Spinal cord (tissue), 10 donors: ENCODE results near the gene HEMGN. TPM values are rescaled to one million over a fixed set of nuclear protein-coding genes. Genes with fewer than 3 reads are reported as not detected.

ENCODE experiments used
- DNase-seq, 6 donors: peaks; one replicate each; pipeline versions ENCODE4 v3.0.0 to v3.0.0-alpha.2; 2013 to 2015; ENCODE audit warnings: low spot score in 6 of 6, low read depth in 4 of 6
- H3K27ac ChIP-seq: one replicate; pipeline ENCODE4 v1.5.1; 2013; ENCODE audit warnings: low read depth, low read length, control low read depth
- H3K27me3 ChIP-seq: one replicate; pipeline ENCODE4 v1.6.1; 2013; ENCODE audit warnings: low read length; ENCODE audit not compliant: control insufficient read depth, insufficient read depth
- H3K36me3 ChIP-seq: one replicate; pipeline ENCODE4 v1.6.1; 2013; ENCODE audit warnings: low read length; ENCODE audit not compliant: control insufficient read depth, insufficient read depth
- H3K4me1 ChIP-seq: one replicate; pipeline ENCODE4 v1.6.1; 2013; ENCODE audit warnings: low read length; ENCODE audit not compliant: control insufficient read depth, insufficient read depth
- H3K4me3 ChIP-seq: one replicate; pipeline ENCODE4 v1.5.1; 2013; ENCODE audit warnings: low read depth, low read length, control low read depth
- H3K9me3 ChIP-seq: one replicate; pipeline ENCODE4 v1.6.1; 2013; ENCODE audit warnings: low read length; ENCODE audit not compliant: control insufficient read depth, insufficient read depth
- WGBS: methylation state at CpG from one replicate; pipeline ENCODE4 v1.1.5; 2013; ENCODE audit warnings: missing lambda C conversion rate; ENCODE audit not compliant: insufficient coverage; 5-methylcytosine and 5-hydroxymethylcytosine counted together
- polyA plus RNA-seq, 2 donors: library from polyadenylated mRNA; unstranded; fragments of 120-200 nt; gene quantifications; one replicate each; pipeline ENCODE4 v1.2.1, GENCODE V29; 2013; ENCODE audit not compliant: insufficient read length in 2 of 2
- small RNA-seq: library from RNA; depleted of rRNA; stranded (forward); fragments of <200 nt; gene quantifications from one replicate; pipeline ENCODE3, GENCODE V24; 2014; ENCODE audit warnings: low replicate concordance
- total RNA-seq, 2 donors: library from RNA; depleted of rRNA in 1 of 2; stranded (reverse); fragments of 120-200 nt in 1 of 2; fragments of >200 nt in 1 of 2; gene quantifications; one replicate each; pipeline versions ENCODE4 v1.2.3 to v1.2.4, GENCODE V29; 2013 to 2014
- donor health status: healthy.

Gene HEMGN
- total and polyA plus RNA-seq, 4 donors = 1.6 to 34.7 (median 7.8) TPM

DNA sequence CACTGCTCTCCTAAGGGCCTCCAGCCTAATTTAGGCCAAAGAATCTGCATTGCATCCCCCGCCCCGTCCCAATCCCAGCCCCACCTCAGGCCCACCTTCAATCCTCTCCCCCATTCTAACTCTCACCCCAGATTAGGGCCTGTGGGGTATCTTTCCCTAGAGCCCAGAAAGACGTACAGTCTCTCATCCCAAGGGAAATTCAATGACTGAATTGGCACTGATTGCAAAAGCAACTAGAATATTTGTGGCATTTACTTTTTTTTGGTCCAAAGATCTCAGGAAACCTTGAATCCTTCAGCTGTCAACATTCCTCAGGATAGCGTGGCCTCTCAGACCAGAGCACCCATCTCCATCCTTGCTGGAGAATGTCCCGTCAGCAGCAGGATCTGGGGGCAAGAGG, 46.2 kb downstream of the HEMGN start:
- Histone ChIP-seq H3K36me3 (peaks cover 2% of the 10 kb centered on the region), H3K27ac (no peak overlapping the region), H3K9me3 (peaks cover 4% of the 10 kb centered on the region), H3K4me3 (no peak overlapping the region), H3K27me3 (no peaks in the 10 kb centered on the region), H3K4me1 (no peaks in the 10 kb centered on the region)
- no peak for DNase-seq
- WGBS = 93% methylated on average over 4 of the region's 5 CpGs

DNA sequence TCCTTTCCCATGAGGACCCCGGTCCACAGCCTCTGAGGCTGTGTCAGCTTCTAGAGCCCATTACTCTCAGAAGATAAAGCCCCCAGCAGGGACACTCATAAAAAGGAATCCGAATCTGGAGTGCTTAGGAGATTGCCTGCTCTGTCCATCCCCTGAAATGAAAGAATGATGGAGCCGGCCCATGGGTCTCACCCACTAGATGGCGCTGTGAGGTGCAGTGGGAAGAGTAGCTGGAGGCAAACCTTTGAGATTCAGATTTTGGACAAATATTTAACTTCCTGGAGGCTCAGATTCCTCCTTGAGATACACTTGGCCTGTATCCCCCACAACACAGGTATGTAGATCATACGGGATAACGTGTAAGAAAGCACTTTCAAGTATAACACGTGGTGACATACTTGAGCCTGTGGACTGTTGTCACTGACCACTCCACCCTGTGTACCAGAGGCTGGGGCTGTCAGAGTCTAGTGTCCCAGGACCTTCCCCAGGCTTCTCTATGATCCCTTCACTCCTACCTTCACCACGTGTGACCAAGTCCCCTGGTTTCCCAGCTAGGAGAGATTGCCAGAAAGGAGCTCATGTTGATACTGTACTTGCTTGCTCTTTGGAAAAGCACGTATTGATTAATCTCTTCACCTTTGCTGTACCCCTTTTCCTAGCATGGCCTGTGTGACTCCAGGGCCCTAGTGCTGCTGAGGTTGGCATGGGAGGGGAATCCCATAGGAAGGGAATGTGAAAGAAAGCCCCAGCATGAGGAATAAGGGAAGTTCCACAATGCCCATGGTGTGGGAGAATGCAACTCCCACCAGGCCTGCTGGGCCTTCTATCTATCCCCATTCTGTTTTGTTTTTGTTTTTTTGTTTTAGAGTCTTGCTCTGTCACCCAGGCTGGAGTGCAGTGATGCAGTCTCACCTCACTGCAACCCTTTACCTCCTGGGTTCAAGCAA, 47.8 kb downstream of the HEMGN start:
- Histone ChIP-seq H3K27me3 (no peaks in the 10 kb centered on the region), H3K36me3 (no peaks in the 10 kb centered on the region), H3K27ac (no peak overlapping the region), H3K9me3 (peaks cover 4% of the 10 kb centered on the region), H3K4me1 (no peaks in the 10 kb centered on the region), H3K4me3 (no peak overlapping the region)
- 50% methylated on average over 6 of the region's 9 CpGs for WGBS
- no peak for DNase-seq

- no peaks in the 10 kb centered on the region for H3K9me3 ChIP-seq
- DNase-seq = no peak
- H3K27me3 ChIP-seq = peaks cover 3% of the 10 kb centered on the region
- 66% methylated on average over 4 of the region's 4 CpGs for WGBS
- no peak overlapping the region for H3K4me3 ChIP-seq
- H3K4me1 ChIP-seq = peaks cover 12% of the 10 kb centered on the region
- no peak overlapping the region for H3K27ac ChIP-seq
- no peaks in the 10 kb centered on the region for H3K36me3 ChIP-seq
Observed at GRCh38 chr9:97880336-97880735, 57.6 kb downstream of the HEMGN start.

Small RNA genes within 50 kb of the gene (small RNA-seq; reads per million reads assigned to genes)
- gene RF00019 = not detected

Other genes with a start within 250 kb of the HEMGN start
- gene XPA, start 240.8 kb downstream of the HEMGN start, total RNA-seq = 10 to 100 TPM; 19.2 to 28.8 TPM
- gene XPA, start 240.8 kb downstream of the HEMGN start, polyA plus RNA-seq = 10 to 100 TPM; 30.5 to 40.0 TPM
- not detected for gene FOXE1, start 84.9 kb downstream of the HEMGN start, total RNA-seq
- gene FOXE1, start 84.9 kb downstream of the HEMGN start, polyA plus RNA-seq = not detected
- gene TRMO, start 15.7 kb downstream of the HEMGN start, total RNA-seq = 10 to 100 TPM; 19.2 to 21.0 TPM
- gene TRMO, start 15.7 kb downstream of the HEMGN start, polyA plus RNA-seq = 10 to 100 TPM; 13.5 to 14.9 TPM
- 10 to 100 TPM; 14.5 to 33.2 TPM for gene ANP32B, start 45.2 kb upstream of the HEMGN start, total RNA-seq
- 100 to 1,000 TPM; 131 to 150 TPM for gene ANP32B, start 45.2 kb upstream of the HEMGN start, polyA plus RNA-seq
- gene NANS, start 118.6 kb upstream of the HEMGN start, total RNA-seq = 10 to 100 TPM; 32.4 to 44.4 TPM
- gene NANS, start 118.6 kb upstream of the HEMGN start, polyA plus RNA-seq = 10 to 100 TPM; 43.8 to 50.0 TPM
- gene TRIM14, start 181.1 kb upstream of the HEMGN start, total RNA-seq = 1 to 10 TPM; 2.5 to 3.9 TPM
- 1 to 10 TPM; 5.9 to 8.1 TPM for gene TRIM14, start 181.1 kb upstream of the HEMGN start, polyA plus RNA-seq